Kidney glomerular epithelial cell (primary cell): ENCODE data around the gene CRHR1.
"Not testable (repeated sequence)": the region's sequence is repeated elsewhere in the genome, so short reads cannot be mapped to it uniquely, and the experiment has no call there.

Experiments
- DNase-seq: peaks from one replicate; lab custom pipeline; 2025; lab: John Stamatoyannopoulos, UW

Gene CRHR1

DNA sequence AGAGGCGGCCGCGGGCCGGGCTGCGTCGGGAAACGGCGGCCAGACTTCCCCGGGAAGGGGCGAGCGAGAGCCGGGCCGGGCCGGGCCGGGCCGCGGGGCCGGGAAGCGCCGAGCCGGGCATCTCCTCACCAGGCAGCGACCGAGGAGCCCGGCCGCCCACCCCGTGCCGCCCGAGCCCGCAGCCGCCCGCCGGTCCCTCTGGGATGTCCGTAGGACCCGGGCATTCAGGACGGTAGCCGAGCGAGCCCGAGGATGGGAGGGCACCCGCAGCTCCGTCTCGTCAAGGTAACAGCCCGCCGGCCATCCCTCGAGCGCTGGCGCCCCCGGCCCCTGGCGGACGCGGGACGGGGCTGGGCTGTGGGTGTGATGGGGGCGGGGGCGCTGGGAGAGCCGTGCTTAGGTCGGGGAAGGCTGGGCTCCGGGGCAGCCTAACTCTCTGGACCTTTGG, at the start of gene CRHR1:
TSS of gene CRHR1 (plus strand) at position 28 of the 448 bp plus-strand sequence. CDS start at position 253, 225 bp downstream.
- DNase-seq: no peak

DNA sequence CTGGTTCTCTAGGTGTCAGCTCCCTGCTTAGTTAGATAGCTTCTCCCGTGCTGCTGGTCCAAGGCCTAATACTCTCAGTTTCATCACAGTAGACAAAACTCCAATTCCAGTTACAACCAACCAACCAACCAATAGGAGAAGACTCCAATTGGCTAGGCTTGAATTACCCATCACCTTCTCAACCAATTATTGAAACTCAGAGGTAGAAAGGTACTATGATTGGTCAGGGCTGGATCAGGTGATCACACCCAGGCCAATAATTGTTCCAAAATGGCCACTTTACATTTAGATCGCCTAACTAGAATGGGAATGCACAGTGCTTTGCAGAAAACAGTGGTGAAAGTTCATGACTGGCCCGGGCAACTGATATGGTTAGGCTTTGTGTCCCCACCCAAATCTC, 49.5 kb upstream of the CRHR1 start:
- no peak for DNase-seq

- no peak for DNase-seq
Measured at GRCh38 chr17:45735488-45735887, 48.6 kb upstream of the CRHR1 start.

GRCh38 chr17:45739786-45740185, 44.3 kb upstream of the CRHR1 start:
- no peak for DNase-seq

- peak; percentile 11 for DNase-seq
Measured at GRCh38 chr17:45740553-45741330, 43.4 kb upstream of the CRHR1 start.

- peak; percentile 81 for DNase-seq
Measured at GRCh38 chr17:45742251-45742650, 41.9 kb upstream of the CRHR1 start.

- no peak for DNase-seq
Measured at GRCh38 chr17:45743626-45744326, 40.3 kb upstream of the CRHR1 start.

DNA sequence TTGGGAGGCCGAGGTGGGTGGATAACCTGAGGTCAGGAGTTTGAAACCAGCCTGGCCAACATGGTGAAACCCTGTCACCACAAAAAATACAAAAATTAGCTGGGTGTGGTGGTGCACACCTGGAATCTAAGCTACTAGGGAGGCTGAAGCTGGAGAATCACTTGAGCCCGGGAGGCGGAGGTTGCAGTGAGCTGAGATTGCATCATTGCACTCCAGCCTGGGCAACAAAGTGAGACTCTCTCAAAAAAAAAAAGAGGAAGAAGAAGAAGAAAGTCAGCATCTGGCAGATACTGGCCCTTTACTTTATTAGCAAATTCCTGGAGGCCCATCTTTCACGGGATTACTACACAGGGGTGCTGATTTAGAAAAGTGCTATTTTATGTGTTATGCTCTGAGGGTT, 39.3 kb upstream of the CRHR1 start:
- DNase-seq: not testable (repeated sequence)

DNA sequence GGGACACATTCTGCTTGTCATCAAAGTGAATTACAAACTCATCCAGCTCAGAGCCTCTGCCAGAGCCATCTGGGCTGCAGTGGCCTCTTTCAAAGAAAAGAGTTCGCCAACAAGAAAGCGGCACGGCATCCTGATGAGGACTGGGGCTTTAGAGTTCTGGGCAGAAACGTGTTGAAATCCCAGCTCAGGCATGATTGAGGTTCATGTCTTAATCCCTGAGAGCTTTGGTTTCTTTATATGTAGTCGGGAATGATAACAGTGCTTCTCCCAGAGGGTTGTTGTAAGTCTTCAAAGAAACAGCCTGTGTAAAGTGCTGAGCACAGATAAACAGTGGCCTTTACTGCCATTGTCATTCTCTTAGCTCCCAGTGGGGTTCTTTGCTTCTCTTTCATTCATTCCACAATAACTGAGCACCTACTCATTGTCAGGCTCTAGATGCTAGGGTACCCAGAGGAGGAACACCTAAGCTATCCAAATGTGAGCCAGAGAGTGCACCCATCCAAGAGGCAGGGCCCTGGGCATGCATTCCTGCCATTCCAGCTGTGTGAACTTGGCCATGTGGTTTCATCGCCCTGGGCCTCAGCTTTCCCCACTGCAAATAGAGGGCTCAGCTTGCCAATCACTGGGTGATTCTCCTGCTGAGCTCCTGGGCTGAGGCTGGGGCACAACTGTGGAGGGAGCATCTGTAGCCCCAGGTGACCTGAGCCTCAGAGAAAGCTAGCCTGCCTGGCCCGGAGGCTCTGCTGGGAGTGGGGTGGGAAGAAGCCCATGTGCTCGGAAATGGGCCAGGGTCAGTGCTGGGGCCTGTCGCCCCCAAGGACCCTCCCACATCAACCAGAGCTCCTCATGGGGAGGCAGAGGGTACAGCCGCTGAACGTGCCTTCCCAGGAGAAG, 38.3 kb upstream of the CRHR1 start:
- DNase-seq: no peak

DNA sequence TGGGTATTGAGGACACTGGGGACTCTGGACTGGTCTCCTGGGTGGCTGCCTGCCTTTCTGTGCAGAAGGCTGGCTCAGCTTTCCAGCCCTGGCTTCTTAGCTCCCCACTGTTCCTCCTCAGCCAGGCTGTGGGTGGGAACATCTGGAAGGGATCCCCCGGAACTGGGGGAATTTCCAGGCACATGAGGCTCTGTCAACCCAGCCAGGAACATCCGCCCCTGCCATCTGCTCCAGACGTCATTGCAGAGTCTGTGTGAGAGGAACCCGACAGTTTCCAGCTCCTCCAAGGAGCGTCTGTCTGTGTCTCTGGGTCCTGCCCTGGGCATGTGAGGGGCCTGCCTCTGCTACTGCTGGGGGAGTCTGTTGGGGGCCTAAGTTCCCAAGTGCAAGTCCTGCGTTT, 36.2 kb upstream of the CRHR1 start:
- no peak for DNase-seq

GRCh38 chr17:45748731-45749310, 35.3 kb upstream of the CRHR1 start:
- DNase-seq: no peak

DNA sequence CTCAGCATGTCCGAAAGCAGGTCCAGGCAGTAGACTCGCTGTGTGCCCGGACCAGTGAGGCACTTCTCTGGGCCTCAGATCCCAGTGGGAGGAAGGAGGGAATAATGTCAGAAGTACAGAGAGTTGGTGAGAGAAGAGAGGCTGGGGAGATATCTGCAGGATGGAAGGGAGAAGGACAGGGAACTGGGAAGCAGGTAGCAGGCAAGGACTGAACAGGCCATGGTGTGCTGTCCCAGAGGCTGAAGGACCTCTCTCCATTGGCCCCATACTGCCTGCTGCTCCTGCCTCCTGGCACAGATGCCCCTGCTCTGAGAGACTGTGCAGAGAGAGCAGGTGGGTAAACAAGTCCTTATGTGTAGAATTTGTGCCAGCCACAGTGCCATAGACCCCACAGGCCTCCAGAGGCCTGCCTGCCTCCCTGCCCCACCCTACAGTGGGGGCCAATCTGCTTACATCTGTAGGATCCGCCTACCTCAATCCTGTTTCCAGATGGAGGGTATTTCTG, 34.2 kb upstream of the CRHR1 start:
- no peak for DNase-seq

DNA sequence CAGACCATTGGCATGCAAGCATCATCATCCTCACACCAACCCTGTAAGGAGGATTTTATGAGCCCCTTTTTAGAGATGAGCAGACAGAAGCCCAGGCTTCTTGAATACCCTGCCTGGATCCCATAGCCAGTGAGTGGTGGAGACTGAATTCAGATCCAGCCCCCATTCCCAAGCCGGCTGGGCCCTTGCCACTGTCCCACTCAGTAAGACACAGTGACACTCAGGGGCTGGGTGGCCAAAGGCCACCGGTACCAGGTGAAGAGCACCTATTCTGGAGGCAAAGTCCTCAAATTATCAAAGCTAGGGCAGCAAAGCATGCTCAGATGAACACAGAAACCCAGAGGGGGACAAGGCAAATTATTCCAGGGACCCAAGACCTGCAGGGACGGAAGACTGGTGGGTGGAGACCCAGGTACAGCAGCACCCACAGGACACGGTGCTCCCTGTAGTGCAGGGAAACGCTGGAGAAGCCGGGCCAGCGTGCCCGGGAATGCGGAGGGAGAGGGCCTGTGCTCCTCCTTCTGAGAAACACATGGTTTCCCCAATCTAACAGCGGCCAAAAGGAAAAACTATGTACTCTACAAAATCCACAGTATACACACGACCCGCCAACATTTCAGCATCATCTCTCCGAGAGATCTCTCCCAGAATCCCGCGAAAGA, 33.2 kb upstream of the CRHR1 start:
- no peak for DNase-seq

GRCh38 chr17:45751466-45751865, 32.7 kb upstream of the CRHR1 start:
- no peak for DNase-seq

GRCh38 chr17:45752246-45752645, 31.9 kb upstream of the CRHR1 start:
- DNase-seq: no peak

DNA sequence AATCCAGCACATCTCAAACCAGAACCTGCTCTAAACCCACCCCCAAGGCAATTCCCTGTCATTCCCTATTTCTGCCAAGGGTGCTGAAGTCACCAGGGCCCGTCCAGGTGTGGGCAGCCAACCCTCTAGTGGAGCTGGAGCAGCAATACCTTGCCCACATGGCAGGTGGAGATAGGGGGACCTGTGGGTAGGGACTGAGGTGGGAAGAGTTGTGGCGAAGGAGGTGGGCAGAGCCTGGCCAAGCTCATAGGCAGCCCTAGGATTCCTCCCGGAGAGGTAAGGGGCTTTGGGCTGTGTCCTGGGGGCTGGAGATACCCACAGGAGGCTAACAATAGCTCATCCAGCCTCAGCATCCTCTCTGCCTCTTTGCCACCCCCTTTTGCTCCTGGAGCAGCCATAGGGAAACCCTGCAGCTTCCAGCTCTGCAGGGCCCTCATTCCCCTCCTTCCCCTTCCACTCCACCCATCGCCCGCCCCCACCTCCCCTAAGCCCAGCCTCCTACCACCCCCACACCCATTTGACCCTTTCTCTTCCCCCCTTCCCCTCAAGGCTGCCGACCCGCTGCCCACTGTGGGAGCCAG, 30.4 kb upstream of the CRHR1 start:
- DNase-seq: no peak

DNA sequence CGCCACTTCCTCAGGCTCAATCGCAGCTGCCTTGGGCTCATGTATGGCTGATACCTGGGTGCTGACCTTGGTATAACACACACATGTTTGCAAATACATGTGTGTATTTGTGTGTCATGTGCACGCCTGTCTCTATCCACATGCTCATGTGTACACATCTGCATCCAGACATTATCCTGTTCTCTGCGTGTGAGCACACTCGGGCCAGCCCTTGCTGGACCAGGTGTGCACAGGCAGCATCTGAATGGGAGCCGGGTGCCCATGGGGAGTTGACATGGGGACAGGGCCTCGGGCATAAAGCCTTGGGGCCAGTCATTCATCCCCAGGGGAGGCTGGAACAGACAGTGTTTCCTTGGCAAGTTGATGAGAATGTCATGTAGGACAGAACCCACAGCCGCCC, 29.1 kb upstream of the CRHR1 start:
- no peak for DNase-seq

GRCh38 chr17:45756266-45756991, 27.7 kb upstream of the CRHR1 start:
- DNase-seq: no peak

DNA sequence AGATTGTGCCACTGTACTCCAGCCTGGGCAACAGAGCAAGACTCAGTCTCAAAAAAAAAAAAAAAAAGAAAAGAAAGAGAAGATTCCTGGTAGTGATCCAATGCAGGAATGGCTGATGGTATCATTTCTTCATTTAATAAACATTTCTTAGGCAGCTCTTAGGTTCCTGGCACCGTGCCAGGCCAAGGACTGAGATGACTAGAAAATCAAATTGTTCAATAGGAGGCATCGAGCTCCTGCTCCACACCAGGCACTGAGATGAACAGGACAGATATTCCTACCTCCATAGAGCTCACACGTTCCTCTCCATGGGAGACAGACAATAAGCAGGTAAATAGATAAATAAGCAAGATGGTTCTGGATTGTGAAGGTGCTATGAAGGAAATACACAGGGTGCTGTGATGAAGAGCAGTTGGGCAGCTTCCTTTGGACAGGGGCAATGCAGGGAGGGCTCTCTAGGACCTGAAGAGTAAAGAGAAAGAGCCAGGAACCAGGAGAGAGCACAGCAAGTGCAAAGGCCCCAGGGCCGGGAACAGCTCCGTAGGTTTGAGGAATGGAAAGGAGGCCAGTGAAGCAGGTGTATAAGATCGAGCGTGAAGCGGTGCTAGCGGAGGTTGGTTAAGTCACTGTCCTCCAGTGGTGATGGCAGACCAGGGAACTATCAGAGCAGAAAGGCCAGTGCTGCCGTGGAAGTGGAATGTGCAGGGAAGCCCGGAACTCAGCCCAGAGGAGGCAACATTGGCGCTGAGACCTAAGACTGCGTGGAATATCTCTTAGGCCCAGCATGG, 26.5 kb upstream of the CRHR1 start:
- DNase-seq: no peak
